ENCODE data around the gene SLC11A2. TPM values are rescaled to one million over a fixed set of nuclear protein-coding genes. Genes with fewer than 3 reads are reported as not detected.

SLC11A2 gene
- total and polyA plus RNA-seq, 2 of the 8 experiments (the other 6 are each of a cell fraction or from before 2014, with no cell fraction given) = 55.0 to 61.5 TPM

DNA sequence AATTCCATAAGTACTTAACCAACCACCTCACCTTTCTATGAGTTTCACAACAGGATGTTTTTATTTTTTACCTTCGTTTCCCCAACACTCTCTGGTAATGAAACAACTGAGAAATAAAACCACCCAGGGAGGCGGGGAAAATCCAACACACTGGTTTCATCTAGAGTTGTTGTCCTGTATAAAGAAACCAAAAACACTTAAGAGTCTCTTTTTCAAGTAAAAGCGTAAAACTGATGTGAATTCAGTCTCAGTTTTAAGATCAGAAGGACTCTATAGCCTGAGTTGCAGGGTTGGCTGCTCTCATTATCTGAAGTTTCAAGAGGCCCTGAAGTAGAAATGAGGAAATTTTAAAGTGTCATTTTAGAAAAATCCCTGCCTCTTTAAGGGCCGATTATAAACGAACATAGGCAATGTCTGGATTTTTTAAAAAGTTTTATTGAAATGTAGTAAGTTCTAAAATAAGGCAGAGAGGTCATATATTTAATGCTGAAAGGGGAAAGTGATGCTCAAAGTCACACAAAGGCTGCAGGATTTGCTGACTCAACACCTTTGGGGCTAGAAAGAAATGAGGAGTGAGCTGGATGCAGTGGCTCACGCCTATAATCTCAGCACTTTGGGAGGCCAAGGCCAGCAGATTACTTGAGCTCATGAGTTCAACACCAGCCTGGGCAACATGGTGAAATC, 46.7 kb downstream of the SLC11A2 start:
- Histone ChIP-seq H3K4me2 (ENCODE audit: insufficient read depth in 1 of 2, low read depth in 2 of 2, low read length in 2 of 2) (no peak overlapping the region), H3K79me2 (ENCODE audit: control insufficient read depth in 1 of 2, insufficient read depth in 2 of 2, low read length in 2 of 2) (no peaks in the 10 kb centered on the region), H2BK15ac (ENCODE audit: low read length) (no peak overlapping the region), H2BK12ac (ENCODE audit: low read depth, low read length) (no peak overlapping the region), H3K18ac (ENCODE audit: extremely low read depth, low read length) (no peak overlapping the region), H2BK120ac (replicated peaks; ENCODE audit: low read depth, low read length) (no peak overlapping the region), H3K23me2 (ENCODE audit: low read depth, low read length) (no peaks in the 10 kb centered on the region), H2AK5ac (ENCODE audit: low read depth, low read length) (no peak overlapping the region), H2BK20ac (ENCODE audit: low read length) (no peak overlapping the region), H3K4me1 (replicated peaks in 1 of 4; ENCODE audit: control insufficient read depth in 3 of 4, insufficient read depth in 4 of 4, low read length in 3 of 4) (no peaks in the 10 kb centered on the region), H3K14ac (ENCODE audit: insufficient read length) (no peak overlapping the region), H3K9me3 (ENCODE audit: insufficient read depth in 2 of 2, low read depth in 1 of 2, low read length in 1 of 2) (no peaks in the 10 kb centered on the region), H3K4me3 (ENCODE audit: extremely low read depth in 1 of 4, insufficient read depth in 2 of 4, low read depth in 3 of 4, low read length in 4 of 4) (no peak overlapping the region), H3K56ac (replicated peaks; ENCODE audit: insufficient read length, low read depth, low read length) (no peak overlapping the region), H2AFZ (ENCODE audit: low read length) (no peak overlapping the region), H3K36me3 (ENCODE audit: control insufficient read depth in 2 of 4, insufficient read depth in 4 of 4, low read length in 3 of 4) (no peaks in the 10 kb centered on the region), H3K9ac (replicated peaks in 1 of 4; ENCODE audit: extremely low read depth in 1 of 4, low read depth in 3 of 4, low read length in 3 of 4) (no peak overlapping the region), H3K79me1 (ENCODE audit: low read depth, low read length) (no peaks in the 10 kb centered on the region), H4K8ac (ENCODE audit: extremely low read depth, insufficient read depth, low read length) (no peak overlapping the region; the same call in 1 of the 2 replicates), H3K4ac (replicated peaks; ENCODE audit: insufficient read length, low read depth, low read length) (no peak overlapping the region), H2BK5ac (ENCODE audit: low read depth, low read length) (no peak overlapping the region), H3K27ac (ENCODE audit: low read depth, low read length) (no peak overlapping the region), H4K5ac (ENCODE audit: insufficient read length, low read depth, low read length) (no peak overlapping the region), H4K91ac (replicated peaks; ENCODE audit: insufficient read length, low read length) (no peak overlapping the region), H3K23ac (ENCODE audit: insufficient read length) (no peak overlapping the region), H4K20me1 (replicated peaks in 1 of 2; ENCODE audit: control insufficient read depth in 1 of 2, insufficient read depth in 2 of 2, low read length in 2 of 2) (no peaks in the 10 kb centered on the region), H3K27me3 (replicated peaks in 1 of 4; ENCODE audit: control insufficient read depth in 3 of 4, extremely low read depth in 1 of 4, insufficient read depth in 3 of 4, low read length in 3 of 4) (no peaks in the 10 kb centered on the region)
- DNase-seq (ENCODE audit: low read depth in 1 of 2, low spot score in 2 of 2) (no peak), FAIRE-seq (no peak)
- ChIA-PET POLR2A (ENCODE audit: partially characterized antibody) (interaction anchor here (0.5 kb wide), 1 partner anchor 104 kb away, joined by 3 read pairs; no protein-coding TSS in a partner anchor), CTCF (ENCODE audit: partially characterized antibody) (interaction anchor here (0.6 kb wide), 1 partner anchor 154 kb away, joined by 6 read pairs; no protein-coding TSS in a partner anchor)
- TF ChIP-seq SIRT6 (IDR thresholded peaks at IDR 0.05; ENCODE audit: low read length) = no peak
- TF ChIP-seq CHD1 (IDR thresholded peaks at IDR 0.05; ENCODE audit: low read depth, low read length) = no peak
- no peak for TF ChIP-seq POLR2AphosphoS5 (IDR thresholded peaks at IDR 0.05; ENCODE audit: low read depth, low read length)
- peak; percentile 89 for TF ChIP-seq MAFK (IDR thresholded peaks at IDR 0.05; ENCODE audit: low read depth, low read length)
- TF ChIP-seq, protein P1, sequence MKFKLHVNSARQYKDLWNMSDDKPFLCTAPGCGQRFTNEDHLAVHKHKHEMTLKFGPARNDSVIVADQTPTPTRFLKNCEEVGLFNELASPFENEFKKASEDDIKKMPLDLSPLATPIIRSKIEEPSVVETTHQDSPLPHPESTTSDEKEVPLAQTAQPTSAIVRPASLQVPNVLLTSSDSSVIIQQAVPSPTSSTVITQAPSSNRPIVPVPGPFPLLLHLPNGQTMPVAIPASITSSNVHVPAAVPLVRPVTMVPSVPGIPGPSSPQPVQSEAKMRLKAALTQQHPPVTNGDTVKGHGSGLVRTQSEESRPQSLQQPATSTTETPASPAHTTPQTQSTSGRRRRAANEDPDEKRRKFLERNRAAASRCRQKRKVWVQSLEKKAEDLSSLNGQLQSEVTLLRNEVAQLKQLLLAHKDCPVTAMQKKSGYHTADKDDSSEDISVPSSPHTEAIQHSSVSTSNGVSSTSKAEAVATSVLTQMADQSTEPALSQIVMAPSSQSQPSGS (IDR thresholded peaks at IDR 0.05; ENCODE audit: low read length) = no peak
- WGBS, 2 experiments (ENCODE audit: extremely low coverage in 1 of 2, insufficient coverage in 1 of 2, insufficient read length in 1 of 2, insufficient replicate concordance in 2 of 2, low coverage in 1 of 2, low lambda C conversion rate in 2 of 2, missing lambda C conversion rate in 1 of 2) = 86% methylated on average over 6 of the region's 6 CpGs; no CpG with 5 or more reads in 1 of the 2 experiments

Data from H1 (cell line).